Gastroesophageal sphincter (tissue), 4 donors: ENCODE data around the gene MLLT1. TPM values are rescaled to one million over a fixed set of nuclear protein-coding genes. Genes with fewer than 3 reads are reported as not detected.

ENCODE experiments used
- ATAC-seq: fragments of 150-250 bp; one replicate; pipeline ENCODE4 v1.9.1; 2016; ENCODE audit warnings: mild to moderate bottlenecking, moderate library complexity
- H3K27ac ChIP-seq, 4 donors: fragments of 200-600 bp; sonication (generic) in 3 of 4; 1 replicate in 3 of 4; 2 replicates in 1 of 4; pipeline ENCODE4 v1.5.1; 2016 to 2019
- H3K27me3 ChIP-seq: fragments of 200-600 bp; sonication (generic); one replicate; pipeline ENCODE4 v1.5.1; 2019
- H3K36me3 ChIP-seq, 2 donors: fragments of 200-600 bp; sonication (generic); one replicate each; pipeline ENCODE4 v1.5.1; 2019; ENCODE audit warnings: control low read depth in 1 of 2
- H3K4me1 ChIP-seq, 3 donors: fragments of 200-600 bp; sonication (generic); 1 replicate in 2 of 3; 2 replicates in 1 of 3; pipeline ENCODE4 v1.5.1; 2016 to 2019; ENCODE audit warnings: control low read depth in 2 of 3
- H3K4me3 ChIP-seq, 2 donors: fragments of 200-600 bp; sonication (generic); one replicate each; pipeline ENCODE4 v1.5.1; 2019; ENCODE audit warnings: mild to moderate bottlenecking in 1 of 2, moderate library complexity in 1 of 2
- H3K9me3 ChIP-seq, 3 donors: fragments of 200-600 bp; sonication (generic); one replicate each; pipeline ENCODE4 v1.5.1; 2017 to 2019; ENCODE audit warnings: control low read depth in 2 of 3
- CTCF ChIP-seq, 4 experiments: fragments of 200-600 bp in 2 of 4; fragments of 450-650 bp in 2 of 4; sonication (generic) in 1 of 4; IDR thresholded peaks; one replicate each; pipeline ENCODE4 v1.5.1; 2017 to 2019; ENCODE audit warnings: antibody characterized with exemption in 4 of 4, mild to moderate bottlenecking in 2 of 4, moderate library complexity in 2 of 4
- EP300 ChIP-seq: sonication (generic); formaldehyde crosslinking; IDR thresholded peaks from one replicate; pipeline ENCODE4 v1.6.1; 2017; ENCODE audit warnings: antibody characterized with exemption, mild to moderate bottlenecking
- POLR2A ChIP-seq, 2 donors: fragments of 450-650 bp; IDR thresholded peaks; one replicate each; pipeline ENCODE4 v1.6.1; 2017; ENCODE audit warnings: antibody characterized with exemption in 2 of 2, mild to moderate bottlenecking in 2 of 2, moderate library complexity in 1 of 2
- POLR2AphosphoS5 ChIP-seq: sonication (generic); formaldehyde crosslinking; IDR thresholded peaks from one replicate; pipeline ENCODE4 v1.6.1; 2017; ENCODE audit warnings: antibody characterized with exemption
- WGBS, 2 donors: methylation state at CpG; one replicate each; pipeline ENCODE4 v1.1.5; 2018; ENCODE audit warnings: low coverage in 1 of 2; 5-methylcytosine and 5-hydroxymethylcytosine counted together
- total RNA-seq, 4 donors: library from RNA; depleted of rRNA; stranded (reverse); fragments of >200 nt; gene quantifications; one replicate each; pipeline ENCODE4 v1.1.0, GENCODE V29; 2016

MLLT1 gene
- total RNA-seq, 4 donors from 2014 or later, result 21.4 to 42.5 (median 23.8) TPM

GRCh38 chr19:6185093-6185834 lies 94.5 kb downstream of the MLLT1 start:
- H3K4me3 ChIP-seq, result no peak overlapping the region
- no peaks in the 10 kb centered on the region for H3K36me3 ChIP-seq
- no peak overlapping the region for H3K27ac ChIP-seq
- H3K27me3 ChIP-seq, result no peaks in the 10 kb centered on the region
- no peak for ATAC-seq
- WGBS, 2 donors, result 60 to 100% methylated on average over 1 to 2 of the region's 10 CpGs
- no peaks in the 10 kb centered on the region for H3K9me3 ChIP-seq
- peaks cover 0 to 3% (median 0%) of the 10 kb centered on the region in 3 donors for H3K4me1 ChIP-seq
- no peak for TF ChIP-seq POLR2AphosphoS5
- TF ChIP-seq EP300, result no peak
- no peak for TF ChIP-seq CTCF (IDR thresholded peaks at IDR 0.05)
- TF ChIP-seq POLR2A (IDR thresholded peaks at IDR 0.05), result no peak

GRCh38 chr19:6181119-6181518 lies 98.7 kb downstream of the MLLT1 start:
- Histone ChIP-seq H3K4me1 (peaks cover 0 to 3% (median 0%) of the 10 kb centered on the region in 3 donors), H3K9me3 (no peaks in the 10 kb centered on the region), H3K36me3 (no peaks in the 10 kb centered on the region), H3K4me3 (no peak overlapping the region), H3K27me3 (no peaks in the 10 kb centered on the region), H3K27ac (no peak overlapping the region)
- WGBS, 2 donors, result 68% methylated on average over 2 of the region's 2 CpGs; no CpG with 5 or more reads in 1 of the 2 donors
- no peak for TF ChIP-seq CTCF (IDR thresholded peaks at IDR 0.05)
- no peak for TF ChIP-seq POLR2A (IDR thresholded peaks at IDR 0.05)
- TF ChIP-seq EP300, result no peak
- no peak for ATAC-seq

GRCh38 chr19:6173190-6173589 lies 106.6 kb downstream of the MLLT1 start:
- TF ChIP-seq POLR2AphosphoS5 (no peak), EP300 (no peak), POLR2A (IDR thresholded peaks at IDR 0.05) (no peak), CTCF (IDR thresholded peaks at IDR 0.05) (no peak)
- Histone ChIP-seq H3K36me3 (no peaks in the 10 kb centered on the region), H3K27ac (no peak overlapping the region), H3K9me3 (no peaks in the 10 kb centered on the region), H3K4me3 (no peak overlapping the region), H3K4me1 (no peaks in the 10 kb centered on the region), H3K27me3 (no peaks in the 10 kb centered on the region)
- no peak for ATAC-seq
- 83% methylated on average over 1 of the region's 5 CpGs; no CpG with 5 or more reads in 1 of the 2 donors for WGBS, 2 donors

- WGBS, 2 donors, result 80% methylated on average over 2 of the region's 3 CpGs; no CpG with 5 or more reads in 1 of the 2 donors
- H3K9me3 ChIP-seq, result no peaks in the 10 kb centered on the region
- H3K4me1 ChIP-seq, result no peaks in the 10 kb centered on the region
- no peak for TF ChIP-seq POLR2A (IDR thresholded peaks at IDR 0.05)
- no peak for TF ChIP-seq EP300
- TF ChIP-seq POLR2AphosphoS5, result no peak
- TF ChIP-seq CTCF (IDR thresholded peaks at IDR 0.05), result no peak
- H3K27ac ChIP-seq, result no peak overlapping the region
- H3K27me3 ChIP-seq, result no peaks in the 10 kb centered on the region
- ATAC-seq, result no peak
- H3K4me3 ChIP-seq, result no peak overlapping the region
- no peaks in the 10 kb centered on the region for H3K36me3 ChIP-seq
Measured at GRCh38 chr19:6172074-6172863, 107.5 kb downstream of the MLLT1 start.
